Ectodermal cell (in vitro differentiated cells): Measurements from ENCODE around the gene UBR1.
"Not testable (repeated sequence)": the region's sequence is repeated elsewhere in the genome, so short reads cannot be mapped to it uniquely, and the experiment has no call there.

Source experiments
- H3K27ac ChIP-seq: 2 replicates; pipeline ENCODE4 v1.7.0; 2013; ENCODE audit warnings: mild to moderate bottlenecking, low read depth, low read length; ENCODE audit not compliant: insufficient read depth, poor library complexity, severe bottlenecking
- H3K27me3 ChIP-seq: 2 replicates; pipeline ENCODE4 v1.7.0; 2013; ENCODE audit warnings: mild to moderate bottlenecking, low read length; ENCODE audit not compliant: insufficient read depth, control insufficient read depth, poor library complexity, severe bottlenecking
- H3K36me3 ChIP-seq: one replicate; pipeline ENCODE4 v1.7.0; 2013; ENCODE audit warnings: low read length; ENCODE audit not compliant: control insufficient read depth, insufficient read depth
- H3K4me1 ChIP-seq: one replicate; pipeline ENCODE4 v1.7.0; 2013; ENCODE audit warnings: low read length; ENCODE audit not compliant: control insufficient read depth, insufficient read depth
- H3K4me3 ChIP-seq: 2 replicates; pipeline ENCODE4 v1.7.0; 2013; ENCODE audit warnings: low read depth, low read length, control low read depth; ENCODE audit not compliant: insufficient read depth
- H3K9me3 ChIP-seq: 2 replicates; pipeline ENCODE4 v1.7.0; 2013; ENCODE audit warnings: mild to moderate bottlenecking, low read length, moderate library complexity; ENCODE audit not compliant: control insufficient read depth
- WGBS, 2 experiments: methylation state at CpG; one replicate each; pipeline ENCODE4 v1.1.7; 2013; ENCODE audit warnings: missing lambda C conversion rate in 2 of 2; 5-methylcytosine and 5-hydroxymethylcytosine counted together

Gene UBR1

GRCh38 chr15:43133430-43134156 is 27.8 kb upstream of the UBR1 start, which contains the start of gene TMEM62:
TSS of gene TMEM62 (plus strand) at chr15:43133586. CDS start at chr15:43133803, 217 bp downstream.
- no peaks in the 10 kb centered on the region for H3K9me3 ChIP-seq
- no peaks in the 10 kb centered on the region for H3K4me1 ChIP-seq
- H3K27me3 ChIP-seq = peaks cover 45% of the 10 kb centered on the region
- 1% methylated on average over 66 of the region's 66 CpGs for WGBS, 2 experiments
- H3K4me3 ChIP-seq = peak within 1 kb of the TSS; percentile 72
- H3K27ac ChIP-seq = no peak within 1 kb of the TSS
- no peaks in the 10 kb centered on the region for H3K36me3 ChIP-seq

- Histone ChIP-seq H3K27ac (no peak overlapping the region), H3K27me3 (peaks cover 45% of the 10 kb centered on the region), H3K9me3 (no peaks in the 10 kb centered on the region), H3K4me1 (no peaks in the 10 kb centered on the region), H3K36me3 (no peaks in the 10 kb centered on the region), H3K4me3 (peak overlapping the region; percentile 72)
- WGBS, 2 experiments = 26 to 31% methylated on average over 19 of the region's 20 CpGs
Observed at GRCh38 chr15:43132830-43133429, 27.1 kb upstream of the UBR1 start.

- Histone ChIP-seq H3K4me3 (no peak overlapping the region), H3K4me1 (no peaks in the 10 kb centered on the region), H3K36me3 (no peaks in the 10 kb centered on the region), H3K9me3 (no peaks in the 10 kb centered on the region), H3K27me3 (peaks cover 35% of the 10 kb centered on the region), H3K27ac (no peak overlapping the region)
- 85 to 91% methylated on average over 4 of the region's 4 CpGs for WGBS, 2 experiments
Observed at GRCh38 chr15:43128980-43129335, 23.1 kb upstream of the UBR1 start.

- not testable (repeated sequence) for H3K27ac ChIP-seq, H3K9me3 ChIP-seq, H3K4me3 ChIP-seq, H3K36me3 ChIP-seq, H3K4me1 ChIP-seq
- H3K27me3 ChIP-seq = peaks cover 34% of the 10 kb centered on the region
- 84 to 86% methylated on average over 9 to 10 of the region's 10 CpGs for WGBS, 2 experiments
Observed at GRCh38 chr15:43128174-43128979, 22.5 kb upstream of the UBR1 start.

- no peak overlapping the region for H3K27ac ChIP-seq
- H3K9me3 ChIP-seq = no peaks in the 10 kb centered on the region
- no peaks in the 10 kb centered on the region for H3K4me1 ChIP-seq
- no peak overlapping the region for H3K4me3 ChIP-seq
- WGBS, 2 experiments = 88 to 100% methylated on average over 2 of the region's 2 CpGs
- H3K27me3 ChIP-seq = peaks cover 32% of the 10 kb centered on the region
- no peaks in the 10 kb centered on the region for H3K36me3 ChIP-seq
Observed at GRCh38 chr15:43127752-43128151, 21.9 kb upstream of the UBR1 start.

- no peaks in the 10 kb centered on the region for H3K36me3 ChIP-seq
- no peaks in the 10 kb centered on the region for H3K4me1 ChIP-seq
- H3K27ac ChIP-seq = no peak overlapping the region
- H3K9me3 ChIP-seq = no peaks in the 10 kb centered on the region
- H3K27me3 ChIP-seq = peaks cover 32% of the 10 kb centered on the region
- no peak overlapping the region for H3K4me3 ChIP-seq
- WGBS, 2 experiments = 84 to 96% methylated on average over 5 to 6 of the region's 6 CpGs
Observed at GRCh38 chr15:43126356-43126755, 20.5 kb upstream of the UBR1 start.

GRCh38 chr15:43125100-43125661 is 19.3 kb upstream of the UBR1 start:
- H3K4me1 ChIP-seq = no peaks in the 10 kb centered on the region
- WGBS, 2 experiments = 77 to 79% methylated on average over 3 of the region's 3 CpGs
- H3K27me3 ChIP-seq = peaks cover 36% of the 10 kb centered on the region
- H3K9me3 ChIP-seq = no peaks in the 10 kb centered on the region
- H3K4me3 ChIP-seq = no peak overlapping the region
- no peaks in the 10 kb centered on the region for H3K36me3 ChIP-seq
- no peak overlapping the region for H3K27ac ChIP-seq

GRCh38 chr15:43121863-43122262 is 16.0 kb upstream of the UBR1 start:
- no peak overlapping the region for H3K27ac ChIP-seq
- H3K36me3 ChIP-seq = no peaks in the 10 kb centered on the region
- H3K27me3 ChIP-seq = peaks cover 58% of the 10 kb centered on the region
- 73% methylated on average over 2 of the region's 2 CpGs for WGBS, 2 experiments
- H3K4me3 ChIP-seq = no peak overlapping the region
- no peaks in the 10 kb centered on the region for H3K4me1 ChIP-seq
- no peaks in the 10 kb centered on the region for H3K9me3 ChIP-seq

GRCh38 chr15:43118829-43119228 is 13.0 kb upstream of the UBR1 start:
- peaks cover 51% of the 10 kb centered on the region for H3K27me3 ChIP-seq
- H3K9me3 ChIP-seq = no peaks in the 10 kb centered on the region
- H3K4me1 ChIP-seq = no peaks in the 10 kb centered on the region
- H3K36me3 ChIP-seq = no peaks in the 10 kb centered on the region
- H3K27ac ChIP-seq = no peak overlapping the region
- no peak overlapping the region for H3K4me3 ChIP-seq
- 93 to 97% methylated on average over 2 of the region's 2 CpGs for WGBS, 2 experiments

- Histone ChIP-seq H3K27me3 (peaks cover 46% of the 10 kb centered on the region), H3K27ac (no peak overlapping the region), H3K9me3 (no peaks in the 10 kb centered on the region), H3K4me3 (no peak overlapping the region), H3K4me1 (no peaks in the 10 kb centered on the region), H3K36me3 (no peaks in the 10 kb centered on the region)
- WGBS, 2 experiments = 60 to 69% methylated on average over 1 of the region's 1 CpG
Observed at GRCh38 chr15:43118286-43118685, 12.4 kb upstream of the UBR1 start.
